ENCODE results near the gene RNF175.

The RNF175 gene

DNA sequence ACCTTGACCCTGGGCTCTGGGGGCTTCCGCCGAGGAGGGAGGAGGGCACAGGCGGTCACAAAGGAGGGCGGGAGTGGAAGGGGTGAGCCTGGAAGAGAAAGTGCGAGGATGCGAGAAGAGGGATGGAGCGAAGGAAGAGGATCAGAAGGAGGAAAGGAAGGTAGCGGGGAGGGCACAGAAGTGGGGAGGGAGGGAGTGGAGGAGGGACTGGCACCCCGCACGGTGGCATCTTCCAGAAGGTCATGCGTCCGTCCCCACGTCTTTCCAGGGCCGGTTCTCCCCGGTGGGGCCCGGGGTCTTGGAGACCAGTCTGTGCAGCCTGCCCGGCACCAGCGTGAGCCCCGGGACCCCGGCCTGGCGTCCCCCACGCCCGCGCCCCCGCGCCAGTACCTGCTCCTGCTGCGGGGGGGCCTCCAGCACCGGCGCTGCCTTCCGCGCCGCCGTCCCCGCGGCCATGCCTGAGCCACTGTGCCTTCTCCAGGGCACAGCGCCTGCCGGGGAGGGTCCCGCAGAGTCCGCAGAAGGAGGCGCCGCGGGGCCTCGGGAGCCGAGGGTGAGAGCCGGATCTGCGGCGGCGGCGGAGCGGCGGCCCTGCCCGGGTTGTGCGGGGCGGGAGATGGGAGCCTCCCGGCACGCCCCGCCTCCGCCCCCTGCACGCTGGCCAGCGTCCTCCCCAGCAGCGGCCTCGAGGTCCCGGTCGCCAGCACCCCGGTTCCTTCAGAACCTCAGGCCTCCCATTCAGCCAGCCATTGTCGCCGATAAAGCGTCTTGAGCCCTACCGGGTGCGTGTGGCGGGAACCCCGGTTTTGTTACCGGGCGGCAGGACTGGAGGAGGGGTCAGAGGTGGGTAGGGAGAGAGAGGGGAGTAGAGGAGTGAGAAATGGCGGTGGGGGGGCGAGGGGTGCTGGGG lies at the start of gene RNF175:
Gene RNF175, minus strand, starts transcription at position 618 of the 910 bp plus-strand sequence. Its CDS starts 162 bp downstream, at position 456.
- DNase-seq = peak in 1 of 2 donors; percentile 11

DNA sequence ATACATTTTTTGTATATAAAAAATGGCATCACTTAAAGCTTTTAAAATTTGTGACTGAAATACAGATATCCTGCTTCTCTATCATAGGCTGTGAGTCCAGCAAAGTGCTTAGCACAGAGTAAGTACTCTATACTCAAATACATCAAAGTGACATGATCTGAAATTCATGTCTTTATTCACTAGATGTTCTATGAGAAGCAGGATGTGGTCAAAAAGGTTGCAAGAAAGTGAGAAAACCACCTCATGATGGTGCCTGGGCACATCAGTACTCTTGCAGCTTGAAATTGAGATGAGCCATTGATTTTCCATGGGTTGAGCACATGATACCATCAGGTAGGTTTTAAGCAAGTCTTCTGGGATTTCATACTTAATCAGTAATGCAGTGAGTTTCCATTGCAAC lies 49.5 kb upstream of the RNF175 start:
- no peak for DNase-seq

DNA sequence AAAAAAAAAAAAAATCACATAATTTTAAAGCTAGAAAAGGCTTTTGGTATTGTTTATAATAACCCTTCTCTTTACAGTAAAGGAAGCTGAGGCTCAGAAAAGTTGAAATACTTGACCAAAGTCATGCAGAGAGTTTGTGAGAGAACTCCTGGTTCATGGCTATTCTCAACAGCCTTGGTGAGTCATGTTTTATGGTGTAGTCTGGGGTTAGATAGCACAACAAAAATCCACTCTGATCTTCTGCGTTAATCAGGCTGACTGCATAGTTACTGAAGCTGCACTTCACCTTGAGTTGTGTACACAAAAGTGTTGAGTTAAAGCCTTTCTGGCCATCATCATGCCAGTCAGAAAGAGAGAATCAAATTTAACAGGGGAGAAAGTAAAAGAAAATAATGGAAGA lies 48.4 kb upstream of the RNF175 start:
- DNase-seq = no peak

DNA sequence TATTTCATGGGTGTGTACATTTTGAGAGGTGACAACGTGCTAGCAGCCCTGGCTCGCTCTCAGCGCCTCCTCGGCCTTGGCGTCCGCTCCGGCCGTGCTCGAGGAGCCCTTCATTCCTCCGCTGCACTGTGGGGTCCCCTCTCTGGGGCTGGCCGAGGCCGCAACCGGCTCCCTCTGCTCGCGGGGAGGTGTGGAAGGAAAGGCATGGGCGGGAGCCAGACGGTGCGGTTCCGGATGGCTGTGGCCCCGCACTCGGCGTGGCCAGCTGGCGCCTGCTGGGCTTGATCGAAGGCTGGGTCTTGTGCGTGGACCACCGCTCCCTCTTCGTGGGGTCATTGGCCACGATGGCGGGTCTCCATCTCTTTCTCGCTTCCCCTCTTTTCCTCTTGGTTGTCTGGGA lies 46.2 kb upstream of the RNF175 start:
- no peak for DNase-seq

DNA sequence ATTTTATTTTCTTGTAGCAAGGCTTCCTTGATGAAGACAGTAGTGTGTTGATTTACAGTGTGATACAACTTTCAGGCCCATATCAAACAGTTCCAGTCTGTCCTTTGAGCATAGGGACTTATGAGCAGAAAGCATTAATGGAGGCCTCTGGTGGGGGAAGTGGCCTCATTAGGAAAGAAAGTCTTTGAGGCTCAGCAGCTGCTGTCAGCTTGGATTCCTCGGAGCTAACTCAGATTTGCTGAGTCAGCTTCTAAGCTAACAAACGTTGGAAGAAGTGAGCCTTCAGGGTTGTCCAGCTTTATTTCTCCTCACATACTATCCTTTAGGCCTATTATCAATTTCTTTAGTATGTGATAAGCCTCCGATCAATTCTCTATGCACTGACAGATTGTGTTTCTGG lies 44.9 kb upstream of the RNF175 start:
- DNase-seq = no peak

DNA sequence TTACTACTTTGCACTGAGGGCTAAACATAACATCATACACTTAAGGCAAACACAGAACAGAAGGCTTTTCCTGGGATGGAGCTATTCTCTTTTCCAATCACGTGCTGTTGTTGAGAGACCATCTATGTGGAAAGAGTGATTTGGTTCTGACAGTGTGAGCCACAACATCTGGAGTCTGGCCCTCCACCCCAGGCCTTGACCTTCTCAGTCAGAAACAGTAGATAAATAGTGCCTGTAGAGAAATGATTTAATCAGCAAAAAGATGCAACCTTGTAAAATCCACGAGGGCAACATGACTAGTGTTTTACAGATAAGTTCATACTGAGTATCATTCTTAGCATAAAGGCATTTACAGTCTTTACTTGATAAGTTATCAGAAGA lies 39.9 kb upstream of the RNF175 start:
- DNase-seq = no peak

DNA sequence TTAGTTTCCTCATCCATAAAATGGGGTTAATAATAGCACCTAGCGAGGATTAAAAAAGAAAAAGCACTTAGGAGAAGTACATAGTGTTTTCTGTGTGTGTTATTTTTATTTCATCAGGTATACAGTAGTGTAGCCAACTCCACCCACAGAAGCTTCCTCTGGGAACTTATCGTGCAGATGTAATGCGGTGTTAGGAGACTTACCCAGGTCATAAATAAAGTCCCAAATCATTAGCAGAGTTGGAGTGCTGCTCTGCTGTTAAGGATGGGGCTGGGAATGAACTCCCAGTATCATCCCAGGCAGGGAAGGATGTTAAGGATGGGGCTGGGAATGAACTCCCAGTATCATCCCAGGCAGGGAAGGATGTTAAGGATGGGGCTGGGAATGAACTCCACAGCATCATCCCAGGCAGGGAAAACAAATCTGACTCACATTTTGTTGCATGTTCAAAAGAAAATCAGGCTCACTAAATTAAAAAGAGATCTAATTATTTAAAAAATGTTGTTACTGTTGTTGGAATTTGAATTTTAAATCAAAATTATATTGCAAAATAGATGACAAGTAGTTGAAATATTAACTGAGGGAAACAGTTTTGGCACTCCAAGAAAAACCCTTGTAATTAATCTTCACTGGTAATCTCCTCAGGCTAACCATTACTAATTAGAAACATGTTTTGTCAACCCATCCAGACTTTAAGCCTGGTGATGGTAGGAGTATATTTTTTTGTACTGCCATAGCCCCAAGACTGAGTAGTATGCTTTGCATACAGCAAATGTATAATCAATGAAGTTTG lies 39.3 kb upstream of the RNF175 start:
- DNase-seq = no peak

DNA sequence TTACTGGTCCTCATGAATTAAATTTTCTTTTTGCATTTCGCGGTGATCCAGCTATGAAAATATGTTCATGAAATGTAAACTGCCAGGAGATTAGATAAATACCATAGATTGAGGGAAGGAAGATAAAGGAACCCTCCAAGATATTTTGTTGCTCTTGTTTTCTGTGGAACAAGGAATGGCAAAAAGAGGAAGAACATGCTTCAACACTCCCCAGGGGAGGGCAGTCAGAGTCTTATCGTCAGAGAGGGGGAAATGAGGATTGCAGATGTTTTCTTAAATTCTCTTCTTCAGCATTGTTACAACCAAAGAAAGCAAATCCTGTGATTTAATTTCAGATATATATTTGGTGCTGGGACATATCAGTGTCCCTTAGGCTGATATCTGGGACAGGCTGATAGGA lies 38.6 kb upstream of the RNF175 start:
- DNase-seq = no peak

DNA sequence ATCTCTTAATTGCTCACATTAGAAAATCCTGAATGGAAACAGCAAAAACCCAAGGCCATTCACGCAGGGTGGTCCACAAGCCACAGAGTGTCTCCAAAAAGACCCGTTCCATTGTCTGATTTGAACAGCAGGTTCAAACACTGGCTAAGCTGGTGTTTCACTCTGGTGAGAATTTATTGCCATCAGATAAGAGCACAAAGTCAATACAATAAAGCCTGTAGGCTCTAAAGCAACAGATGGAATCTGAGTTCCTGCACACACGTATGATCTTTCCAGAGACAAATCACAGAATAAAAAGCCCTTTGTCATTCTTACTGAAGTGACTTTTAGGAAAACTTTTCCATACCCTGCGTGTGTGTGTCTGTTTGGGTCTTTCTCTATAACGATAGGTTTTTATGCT lies 34.2 kb upstream of the RNF175 start:
- no peak for DNase-seq

DNA sequence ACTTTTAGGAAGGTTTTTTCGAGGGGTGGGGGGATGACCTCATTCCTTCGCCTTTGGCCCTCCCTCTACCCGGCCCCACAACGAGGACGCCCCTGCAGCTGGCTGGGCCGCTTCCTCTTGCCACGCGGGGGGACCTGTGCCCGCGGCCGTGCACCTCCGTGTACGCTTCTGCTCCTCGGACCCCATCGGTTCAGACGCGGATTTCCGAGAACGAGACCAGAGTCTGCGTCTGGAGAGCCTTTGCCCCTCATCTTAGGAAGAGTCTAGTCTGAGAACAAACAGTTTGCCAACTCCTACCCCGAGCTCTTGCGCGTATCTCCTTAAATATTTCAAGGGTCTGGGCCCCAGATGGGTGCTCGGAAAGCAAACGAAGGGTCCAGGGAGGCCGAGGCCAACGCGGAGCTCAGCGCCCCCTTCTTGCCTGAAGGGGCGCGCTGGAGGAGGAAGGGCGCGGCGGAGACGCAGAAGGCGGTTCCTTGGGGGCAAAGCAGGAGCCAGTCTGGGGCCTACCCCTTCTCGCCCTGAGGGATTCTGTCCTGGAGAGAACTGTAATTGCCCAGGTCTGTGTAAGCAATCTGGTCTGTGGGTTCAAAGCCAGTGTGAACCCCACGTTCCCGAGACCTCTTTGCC lies 32.9 kb upstream of the RNF175 start:
- no peak for DNase-seq

DNA sequence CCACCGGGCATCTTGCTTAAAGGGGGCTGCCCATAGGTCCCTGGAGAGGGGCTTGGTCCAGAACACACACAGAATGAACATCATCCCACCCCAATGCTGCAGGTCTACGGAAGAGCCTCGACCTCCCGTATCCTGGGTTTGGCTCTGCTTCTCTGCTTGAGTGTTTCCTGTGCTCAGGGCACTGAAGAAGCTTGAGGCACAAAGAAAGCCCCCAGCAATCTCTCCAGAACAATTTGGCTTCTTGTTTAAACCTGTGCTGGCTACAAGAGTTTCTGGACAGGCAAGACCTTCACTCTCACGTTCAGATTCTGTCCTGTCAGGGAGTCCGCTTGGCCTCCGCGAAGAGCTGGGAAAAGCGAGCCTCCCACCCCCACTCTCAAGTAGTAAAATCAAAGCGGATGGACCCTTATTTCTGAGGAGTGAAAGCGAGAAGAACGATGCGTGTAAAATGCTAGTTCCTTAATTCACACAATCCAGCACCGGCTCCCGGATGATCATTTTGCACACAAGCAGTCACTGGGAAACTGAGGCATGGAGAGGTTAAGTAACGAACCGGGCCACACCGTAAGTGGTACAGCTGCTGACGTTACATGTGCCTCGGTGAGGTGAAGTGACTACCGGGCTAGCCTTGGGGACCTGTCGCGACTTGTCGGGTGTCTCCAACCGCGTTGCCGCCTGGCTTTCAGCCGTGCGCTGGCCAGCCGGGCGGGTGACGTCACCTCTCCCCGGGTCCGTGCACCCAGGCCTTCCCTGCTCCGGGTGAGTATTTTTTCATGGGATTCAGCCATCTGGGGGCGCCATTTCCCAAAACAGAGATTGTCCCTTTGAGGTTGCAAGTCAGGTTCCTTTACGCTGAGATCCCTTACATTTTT lies 32.2 kb upstream of the RNF175 start:
- DNase-seq = peak; percentile 39 to 40

DNA sequence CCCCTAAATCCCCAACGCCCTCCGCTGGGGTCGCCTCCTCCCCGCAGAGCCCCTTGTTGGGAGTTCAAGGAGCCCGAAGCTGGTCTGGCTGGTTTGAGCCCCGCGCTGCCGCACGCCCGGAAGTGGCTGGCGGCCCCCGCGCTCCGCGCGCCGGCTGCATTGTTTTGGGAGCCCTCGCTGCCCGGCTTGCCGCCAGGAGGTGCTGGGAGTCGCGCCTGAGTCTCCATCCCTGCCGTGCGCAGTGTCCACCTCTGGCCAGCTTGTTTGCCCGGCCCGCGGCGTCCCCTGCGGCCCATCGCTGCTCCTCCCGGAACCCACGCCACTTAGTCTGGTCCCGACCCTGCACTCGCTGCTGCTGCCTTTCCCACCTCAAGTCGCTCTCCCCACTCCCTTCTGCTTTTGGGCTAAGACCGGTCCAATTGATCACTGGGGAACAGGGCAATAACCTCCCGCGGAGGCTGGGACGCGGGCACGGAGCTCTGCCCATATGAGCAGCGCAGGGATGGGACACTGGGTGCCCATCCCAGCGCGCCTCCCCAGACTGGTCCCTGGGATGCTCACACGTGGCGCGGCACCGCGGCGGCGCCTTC lies 31.2 kb upstream of the RNF175 start:
- DNase-seq = peak; percentile 37 to 44

DNA sequence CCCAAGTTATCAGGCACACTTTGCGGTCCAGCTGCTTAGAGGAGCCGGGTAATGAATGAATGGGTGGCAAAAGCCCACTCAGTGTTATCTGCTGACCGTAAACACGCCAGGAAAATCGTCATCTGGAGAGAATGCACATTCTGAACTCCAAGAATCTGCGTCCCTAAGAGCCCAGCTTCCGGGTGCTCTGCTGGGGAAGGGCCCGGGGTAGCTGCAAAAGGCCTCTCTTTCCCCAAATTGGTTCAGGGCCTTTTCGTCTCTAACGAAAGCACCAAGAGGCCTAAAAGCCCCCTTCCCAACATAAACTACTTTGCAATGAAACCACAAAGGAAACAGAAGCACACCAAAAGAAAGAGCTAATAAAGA lies 30.7 kb upstream of the RNF175 start:
- no peak for DNase-seq

DNA sequence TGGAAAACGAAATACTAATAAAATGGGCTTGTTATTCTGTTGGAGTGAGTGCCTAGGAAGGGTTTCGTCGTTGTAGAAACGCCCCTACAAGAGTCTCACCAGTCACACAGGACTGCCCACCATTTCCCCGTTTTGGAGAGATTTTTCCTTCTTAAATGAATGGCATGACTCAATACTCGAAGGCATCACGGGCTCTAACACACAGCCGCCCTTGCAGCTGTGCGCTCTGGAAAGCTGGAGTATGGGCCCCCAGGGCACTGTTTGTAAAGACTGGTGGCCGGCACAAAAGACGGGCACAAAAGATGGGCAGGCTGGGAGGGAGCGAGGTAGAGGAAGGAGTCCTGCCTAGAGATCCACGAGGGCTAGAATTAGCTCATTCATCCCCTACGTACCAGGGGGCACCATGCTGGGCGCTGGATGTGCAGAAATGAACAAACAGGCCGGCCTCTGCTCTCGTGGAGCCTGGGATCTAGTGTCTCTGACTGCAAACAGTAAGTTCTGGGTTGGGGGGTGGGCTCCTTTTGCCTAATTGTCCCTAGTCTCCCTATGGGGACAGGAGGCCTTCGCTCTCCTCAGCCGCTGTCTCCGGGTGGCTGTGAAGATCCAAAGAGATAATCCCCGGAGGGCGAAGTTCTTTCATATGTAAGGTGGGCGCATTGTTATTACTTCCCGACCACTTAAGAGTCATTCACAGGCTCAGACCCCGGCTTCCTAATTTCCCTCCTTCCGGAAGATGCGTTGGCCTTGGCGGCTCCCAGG lies 30.1 kb upstream of the RNF175 start:
- DNase-seq = no peak

DNA sequence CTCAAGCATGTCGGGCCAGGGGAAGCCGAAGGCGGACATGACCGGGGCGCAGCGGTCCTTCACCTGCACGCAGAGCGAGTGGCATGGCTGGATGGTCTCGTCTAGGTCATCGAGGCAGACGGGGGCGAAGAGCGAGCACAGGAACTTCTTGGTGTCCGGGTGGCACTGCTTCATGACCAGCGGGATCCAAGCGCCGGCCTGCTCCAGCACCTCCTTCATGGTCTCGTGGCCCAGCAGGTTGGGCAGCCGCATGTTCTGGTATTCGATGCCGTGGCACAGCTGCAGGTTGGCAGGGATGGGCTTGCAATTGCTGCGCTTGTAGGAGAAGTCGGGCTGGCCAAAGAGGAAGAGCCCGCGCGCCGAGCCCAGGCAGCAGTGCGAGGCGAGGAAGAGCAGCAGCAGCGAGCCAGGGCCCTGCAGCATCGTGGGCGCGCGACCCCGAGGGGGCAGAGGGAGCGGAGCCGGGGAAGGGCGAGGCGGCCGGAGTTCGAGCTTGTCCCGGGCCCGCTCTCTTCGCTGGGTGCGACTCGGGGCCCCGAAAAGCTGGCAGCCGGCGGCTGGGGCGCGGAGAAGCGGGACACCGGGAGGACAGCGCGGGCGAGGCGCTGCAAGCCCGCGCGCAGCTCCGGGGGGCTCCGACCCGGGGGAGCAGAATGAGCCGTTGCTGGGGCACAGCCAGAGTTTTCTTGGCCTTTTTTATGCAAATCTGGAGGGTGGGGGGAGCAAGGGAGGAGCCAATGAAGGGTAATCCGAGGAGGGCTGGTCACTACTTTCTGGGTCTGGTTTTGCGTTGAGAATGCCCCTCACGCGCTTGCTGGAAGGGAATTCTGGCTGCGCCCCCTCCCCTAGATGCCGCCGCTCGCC lies 28.8 kb upstream of the RNF175 start, which contains the start of gene SFRP2:
Gene SFRP2, minus strand, starts transcription at position 671 of the 864 bp plus-strand sequence. Its CDS starts 248 bp downstream, at position 423.
- no peak for DNase-seq

DNA sequence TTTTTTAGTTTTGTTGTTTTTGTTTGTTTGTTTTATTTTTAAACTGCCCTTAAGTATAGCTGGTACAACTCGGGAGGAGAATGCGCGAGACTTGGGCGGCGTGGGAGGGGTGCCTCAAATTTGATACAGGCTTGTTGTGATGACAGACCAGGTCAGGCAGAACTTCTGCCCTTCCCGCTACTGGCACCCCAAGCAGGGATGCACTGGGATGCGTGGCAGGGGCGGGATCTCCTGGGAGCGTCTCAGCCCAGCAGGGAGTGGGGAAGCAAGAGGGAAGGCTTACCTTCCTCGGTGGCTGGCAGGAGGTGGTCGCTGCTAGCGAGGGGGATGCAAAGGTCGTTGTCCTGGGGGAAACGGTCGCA lies 28.2 kb upstream of the RNF175 start:
- DNase-seq = no peak

DNA sequence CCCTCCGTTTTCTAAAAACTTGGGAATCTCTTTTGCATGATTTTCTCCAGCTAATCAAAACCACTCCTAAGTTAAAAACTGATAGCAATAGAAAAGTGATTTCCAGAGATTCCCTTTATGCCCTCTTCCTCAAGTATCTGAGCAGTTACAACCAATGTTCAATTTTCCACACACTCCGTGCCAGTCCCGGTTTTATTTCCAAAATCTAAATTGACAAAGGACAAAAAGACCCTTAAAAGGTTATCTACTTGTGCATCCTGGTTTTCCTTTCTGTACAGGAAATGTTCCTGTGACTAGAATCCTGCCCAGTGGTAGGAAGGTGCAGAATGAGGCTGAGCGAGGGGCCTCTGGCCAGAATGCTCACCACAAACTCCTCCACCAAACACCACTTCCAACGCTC lies 27.8 kb upstream of the RNF175 start:
- DNase-seq = no peak

DNA sequence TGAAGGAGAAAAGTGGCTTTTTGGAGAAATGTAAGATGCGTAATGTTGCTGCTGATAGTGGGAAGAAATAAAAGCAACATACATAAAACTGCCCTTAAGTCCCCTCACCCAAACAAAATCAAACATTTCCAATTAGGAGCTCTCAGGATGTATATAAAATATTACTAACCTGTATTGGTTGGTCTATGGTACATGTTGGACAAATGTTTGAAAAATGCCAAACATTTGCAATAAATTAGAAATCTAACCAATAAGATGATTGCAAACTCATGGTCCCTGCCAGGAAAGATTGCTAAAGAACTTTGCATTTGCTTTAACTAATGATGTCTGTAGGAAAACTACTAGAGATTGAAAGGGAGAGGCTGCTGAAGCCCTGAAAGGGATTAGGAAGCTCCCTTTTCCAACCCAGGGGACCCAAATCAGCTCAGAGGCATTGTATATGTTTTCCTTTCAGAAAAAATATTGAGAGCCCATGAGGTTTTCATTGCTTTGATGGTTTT lies 27.3 kb upstream of the RNF175 start:
- DNase-seq = no peak

DNA sequence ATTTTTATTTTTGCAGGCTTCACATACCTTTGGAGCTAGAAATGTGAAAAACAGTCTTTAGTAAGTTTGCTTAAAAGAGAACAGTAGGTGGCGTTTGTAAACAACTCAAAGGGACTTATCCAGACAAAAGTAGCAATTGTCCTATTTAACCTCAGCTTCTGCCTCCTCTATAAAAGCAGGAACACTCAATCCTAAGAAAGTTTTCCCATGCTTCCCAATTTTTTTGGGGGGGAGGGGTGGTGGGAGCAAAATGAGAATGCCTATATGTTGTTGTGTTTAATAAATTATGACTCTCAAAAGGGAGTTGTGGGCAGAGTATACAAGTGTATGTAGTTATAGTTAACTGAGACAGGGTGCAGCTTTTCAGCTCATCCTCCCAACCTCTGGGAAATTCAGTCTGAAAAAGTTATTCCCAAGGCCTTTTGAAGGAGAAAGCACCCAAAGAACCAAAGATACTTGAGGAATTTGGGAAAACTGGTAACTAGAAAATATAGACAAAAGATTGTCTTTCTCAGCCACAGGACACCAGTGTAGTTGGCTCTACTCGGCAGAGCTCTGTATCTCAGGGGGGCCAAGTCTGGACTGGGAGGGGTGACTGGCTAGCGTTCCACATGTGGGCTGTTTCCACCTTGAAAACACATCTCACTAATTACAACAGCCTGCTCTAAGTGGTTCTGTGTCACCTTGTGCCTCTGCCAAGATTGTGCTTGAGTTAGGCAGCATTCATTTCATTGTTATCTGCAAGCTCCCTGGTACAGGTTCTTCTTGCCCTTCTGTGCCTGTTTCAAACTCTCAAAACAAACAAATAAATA lies 26.3 kb upstream of the RNF175 start:
- DNase-seq = no peak
